CD4-positive, alpha-beta T cell treated with Interferon gamma for 1 hour (primary cell): Measurements from ENCODE around the gene UCN2.
"Not testable (repeated sequence)": the region's sequence is repeated elsewhere in the genome, so short reads cannot be mapped to it uniquely, and the experiment has no call there.

Experiments used
- DNase-seq: peaks from one replicate; pipeline ENCODE4 v3.0.0-alpha.2; 2020

Gene UCN2

GRCh38 chr3:48560648-48561018, 2.9 kb downstream of the UCN2 start:
- DNase-seq = no peak

- peak; percentile 81 for DNase-seq
Observed at GRCh38 chr3:48558493-48559134, 5.0 kb downstream of the UCN2 start.

GRCh38 chr3:48556796-48557626, 6.6 kb downstream of the UCN2 start, which contains the start of gene PFKFB4:
TSS of gene PFKFB4 (minus strand) at chr3:48556803. CDS start at chr3:48556777, 26 bp downstream.
- DNase-seq = peak; percentile 100

GRCh38 chr3:48555949-48556795, 7.4 kb downstream of the UCN2 start:
- DNase-seq = no peak

- no peak for DNase-seq
Observed at GRCh38 chr3:48555231-48555948, 8.2 kb downstream of the UCN2 start.

GRCh38 chr3:48553886-48554845, 9.4 kb downstream of the UCN2 start:
- DNase-seq = no peak

- DNase-seq = no peak
Observed at GRCh38 chr3:48553361-48553760, 10.2 kb downstream of the UCN2 start.

- no peak for DNase-seq
Observed at GRCh38 chr3:48552111-48552951, 11.2 kb downstream of the UCN2 start.

- DNase-seq = not testable (repeated sequence)
Observed at GRCh38 chr3:48551651-48552050, 11.9 kb downstream of the UCN2 start.

GRCh38 chr3:48548729-48549705, 14.6 kb downstream of the UCN2 start:
- peak; percentile 83 for DNase-seq

GRCh38 chr3:48548126-48548525, 15.5 kb downstream of the UCN2 start:
- no peak for DNase-seq

GRCh38 chr3:48546203-48546829, 17.3 kb downstream of the UCN2 start:
- no peak for DNase-seq

GRCh38 chr3:48544141-48544540, 19.4 kb downstream of the UCN2 start:
- DNase-seq = no peak

- DNase-seq = peak; percentile 25
Observed at GRCh38 chr3:48543271-48543866, 20.2 kb downstream of the UCN2 start.

GRCh38 chr3:48538451-48538850, 25.1 kb downstream of the UCN2 start:
- DNase-seq = no peak

- no peak for DNase-seq
Observed at GRCh38 chr3:48536785-48537184, 26.8 kb downstream of the UCN2 start.

GRCh38 chr3:48536116-48536515, 27.5 kb downstream of the UCN2 start:
- no peak for DNase-seq

GRCh38 chr3:48535578-48535977, 28.0 kb downstream of the UCN2 start:
- DNase-seq = no peak
